GM13977 (cell line): ENCODE measurements around the gene SMYD3.

Experiments
- DNase-seq: peaks from one replicate; pipeline ENCODE4 v3.0.0; 2012; ENCODE audit warnings: low spot score
- in situ Hi-C: fragments of 300-500 bp; cut with MboI; formaldehyde crosslinking; loops from one replicate; pipeline ENCODE4 v1.12.0; 2022; ENCODE audit warnings: low sequenced_read_pairs, low pct_unique_long_range_greater_than_20kb, mixed read lengths, inconsistent platforms; ENCODE audit not compliant: unreplicated experiment
- TF ChIP-seq, protein P1 (sequence below): IDR thresholded peaks from 2 replicates; pipeline ENCODE4 v1.5.1; 2012; ENCODE audit warnings: mild to moderate bottlenecking, control low read depth; ENCODE audit not compliant: insufficient read depth; ENCODE audit errors: extremely low read depth, missing control alignments

The SMYD3 gene

DNA sequence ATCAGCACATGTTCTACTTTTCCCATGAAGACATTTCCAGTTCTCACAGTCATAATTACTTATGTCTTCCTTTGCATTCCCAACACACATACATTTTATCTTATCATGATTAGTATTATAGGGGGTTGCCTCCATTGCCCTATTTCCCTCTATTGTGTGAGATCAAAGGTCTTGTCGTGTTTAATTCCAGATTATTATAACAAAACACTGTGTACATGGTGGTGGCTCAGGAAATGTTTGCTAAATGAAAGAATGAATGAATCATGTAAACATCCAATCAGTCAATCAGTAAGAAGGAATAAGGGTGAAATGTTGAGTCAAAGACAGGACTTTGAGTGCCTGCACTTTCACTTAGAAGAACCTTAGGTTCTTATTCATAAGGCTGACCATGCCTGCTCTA, 376.0 kb downstream of the SMYD3 start:
- in situ Hi-C loops = no loop called here
- TF ChIP-seq, protein P1, sequence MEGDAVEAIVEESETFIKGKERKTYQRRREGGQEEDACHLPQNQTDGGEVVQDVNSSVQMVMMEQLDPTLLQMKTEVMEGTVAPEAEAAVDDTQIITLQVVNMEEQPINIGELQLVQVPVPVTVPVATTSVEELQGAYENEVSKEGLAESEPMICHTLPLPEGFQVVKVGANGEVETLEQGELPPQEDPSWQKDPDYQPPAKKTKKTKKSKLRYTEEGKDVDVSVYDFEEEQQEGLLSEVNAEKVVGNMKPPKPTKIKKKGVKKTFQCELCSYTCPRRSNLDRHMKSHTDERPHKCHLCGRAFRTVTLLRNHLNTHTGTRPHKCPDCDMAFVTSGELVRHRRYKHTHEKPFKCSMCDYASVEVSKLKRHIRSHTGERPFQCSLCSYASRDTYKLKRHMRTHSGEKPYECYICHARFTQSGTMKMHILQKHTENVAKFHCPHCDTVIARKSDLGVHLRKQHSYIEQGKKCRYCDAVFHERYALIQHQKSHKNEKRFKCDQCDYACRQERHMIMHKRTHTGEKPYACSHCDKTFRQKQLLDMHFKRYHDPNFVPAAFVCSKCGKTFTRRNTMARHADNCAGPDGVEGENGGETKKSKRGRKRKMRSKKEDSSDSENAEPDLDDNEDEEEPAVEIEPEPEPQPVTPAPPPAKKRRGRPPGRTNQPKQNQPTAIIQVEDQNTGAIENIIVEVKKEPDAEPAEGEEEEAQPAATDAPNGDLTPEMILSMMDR = no peak
- no peak for DNase-seq

DNA sequence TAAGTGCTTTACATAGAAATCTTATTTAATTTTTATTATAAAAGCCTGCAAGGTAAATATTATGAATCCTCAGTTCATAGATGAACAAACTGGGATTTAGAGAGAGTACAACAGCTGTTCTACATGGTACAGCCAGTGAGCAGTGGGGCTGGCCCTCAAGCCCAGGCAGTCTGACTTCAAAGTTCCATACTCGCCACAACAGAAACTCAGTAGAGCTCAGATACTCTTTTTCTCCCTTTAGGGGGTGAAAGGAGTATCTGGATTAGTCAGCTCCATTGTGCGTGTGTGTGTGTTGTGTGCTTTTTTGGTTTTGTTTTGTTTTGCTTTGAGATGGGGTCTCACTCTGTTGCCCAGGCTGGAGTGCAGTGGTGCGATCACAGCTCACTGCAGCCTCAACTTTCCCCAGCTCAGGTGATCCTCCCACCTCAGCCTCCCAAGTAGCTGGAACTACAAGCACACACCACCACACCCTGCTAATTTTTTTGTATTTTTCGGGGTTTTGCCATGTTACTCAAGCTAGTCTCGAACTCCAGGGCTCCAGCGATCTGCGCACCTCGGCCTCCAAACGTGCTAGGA, 378.5 kb downstream of the SMYD3 start:
- in situ Hi-C loops = no loop called here
- TF ChIP-seq, protein P1 = no peak
- DNase-seq = peak; percentile 23

DNA sequence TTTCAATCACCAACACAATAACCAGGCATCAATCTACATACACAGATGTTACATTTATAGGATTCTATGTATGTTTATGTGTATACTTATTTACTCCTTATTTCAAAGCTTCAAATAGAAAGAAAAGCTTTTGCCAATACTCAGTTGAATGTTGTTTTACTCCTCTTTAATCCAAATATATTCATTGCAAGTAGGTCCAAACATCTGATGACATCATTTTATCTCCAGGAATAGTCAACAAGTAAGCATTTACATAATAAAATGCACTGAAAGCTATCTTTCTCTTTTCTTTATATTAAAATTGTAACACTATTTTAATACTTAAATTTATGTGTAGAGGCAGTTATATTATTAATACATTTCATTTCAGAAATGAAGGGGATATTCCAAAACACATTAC, 380.5 kb downstream of the SMYD3 start:
- TF ChIP-seq, protein P1 = no peak
- in situ Hi-C loops = no loop called here

DNA sequence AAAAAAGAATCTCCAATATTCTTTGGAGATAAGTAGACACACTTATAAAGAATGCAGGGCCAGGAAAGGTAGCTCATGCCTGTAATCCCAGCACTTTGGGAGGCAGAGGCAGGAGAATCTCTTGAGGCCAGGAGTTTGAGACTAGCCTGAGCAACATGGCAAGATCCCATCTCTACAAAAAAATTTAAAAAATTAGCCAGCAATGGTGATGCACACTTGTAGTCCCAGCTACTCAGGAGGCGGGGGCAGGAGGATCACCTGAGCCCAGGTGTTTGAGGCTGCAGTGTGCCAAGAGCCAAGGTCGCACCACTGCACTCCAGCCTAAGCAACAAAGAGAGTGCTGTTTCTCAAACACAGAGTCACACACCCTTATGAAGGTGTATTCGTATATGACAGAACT, 385.0 kb downstream of the SMYD3 start:
- in situ Hi-C loops = no loop called here

More for the DNA sequence above, 380.5 kb downstream of the SMYD3 start:
- no peak for DNase-seq

DNA sequence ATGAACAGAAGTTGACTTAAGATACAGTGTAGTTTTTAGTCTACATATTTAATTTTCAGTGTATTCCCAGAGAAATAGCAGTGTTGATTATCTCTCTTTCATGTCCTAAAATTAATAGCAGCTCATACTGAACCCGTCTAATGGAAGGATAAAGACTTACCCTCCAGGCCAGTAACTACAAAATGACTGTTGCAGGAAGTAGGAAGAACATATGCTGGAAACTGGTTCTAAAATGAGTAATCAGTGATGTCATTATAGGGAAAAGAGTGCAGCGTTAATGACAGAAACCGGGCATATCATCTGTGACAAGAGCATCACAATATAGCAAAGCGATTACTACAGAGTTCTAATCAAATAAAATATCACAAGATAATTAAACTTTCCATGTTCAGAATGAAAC, 385.5 kb downstream of the SMYD3 start:
- TF ChIP-seq, protein P1 = no peak
- in situ Hi-C loops = no loop called here

More for the DNA sequence above, 385.0 kb downstream of the SMYD3 start:
- TF ChIP-seq, protein P1 = no peak
- no peak for DNase-seq

DNA sequence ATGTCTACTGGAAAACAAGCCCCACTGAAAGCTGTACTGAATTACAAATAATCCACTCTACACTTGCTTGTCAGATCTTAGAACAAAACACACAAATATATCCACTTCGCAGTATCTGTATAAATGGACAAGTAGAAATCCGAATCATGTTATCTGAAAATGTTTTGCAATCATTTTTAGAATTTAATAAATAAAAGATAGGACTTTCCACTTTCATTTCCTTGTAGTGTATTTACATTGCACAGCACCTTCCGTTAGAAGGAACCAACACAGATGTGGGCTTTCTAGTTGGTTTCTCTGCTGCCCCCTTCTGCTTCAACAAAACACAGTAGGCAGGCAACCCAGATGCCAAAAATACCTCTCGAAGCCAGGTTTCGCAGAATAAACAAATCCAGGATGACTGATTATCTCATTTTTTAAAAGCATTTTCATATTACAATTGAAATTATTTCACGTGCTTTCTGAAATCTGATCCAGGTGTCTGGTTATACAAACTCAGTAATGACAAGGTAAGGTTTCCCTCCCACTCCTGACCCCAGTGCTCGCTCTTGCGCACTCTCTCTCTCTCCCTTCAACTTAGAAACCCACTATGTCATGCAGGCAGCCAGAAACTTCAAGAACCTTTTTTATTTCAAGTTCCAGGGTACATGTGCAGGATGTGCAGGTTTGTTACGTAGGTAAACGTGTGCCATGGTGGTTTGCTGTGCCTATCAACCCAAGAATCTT, 389.9 kb downstream of the SMYD3 start:
- peak; percentile 55 for DNase-seq
- TF ChIP-seq, protein P1 = peak; percentile 56
- in situ Hi-C loops = no loop called here

More for the DNA sequence above, 385.5 kb downstream of the SMYD3 start:
- no peak for DNase-seq

DNA sequence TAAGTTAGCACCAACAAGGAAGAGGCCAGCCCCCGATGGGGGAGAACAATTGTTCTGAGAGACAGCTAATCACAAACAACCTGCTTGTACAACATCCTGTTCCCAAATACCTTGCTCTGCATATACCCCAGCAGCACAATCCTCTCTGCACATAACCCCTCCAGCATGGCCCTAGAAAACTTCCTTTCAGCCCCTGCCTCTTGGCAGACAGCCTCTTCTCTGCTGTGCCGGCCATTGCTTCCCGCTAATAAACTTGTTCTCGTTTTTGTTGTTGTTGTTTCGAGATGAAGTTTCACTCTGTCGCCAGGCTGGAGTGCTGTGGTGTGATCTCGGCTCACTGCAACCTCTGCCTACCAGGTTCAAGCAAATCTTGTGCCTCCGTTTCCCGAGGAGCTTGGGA, 392.7 kb downstream of the SMYD3 start:
- DNase-seq = no peak
- in situ Hi-C loops = no loop called here
- TF ChIP-seq, protein P1 = no peak
